Measurements from ENCODE around the gene UVRAG.

UVRAG gene

GRCh38 chr11:76172583-76172982 is 357.6 kb downstream of the UVRAG start:
- H3K4me1 Mint-ChIP-seq = peaks cover 33% of the 10 kb centered on the region
- peaks cover 47% of the 10 kb centered on the region for H3K27me3 Mint-ChIP-seq
- no peak overlapping the region for H3K4me3 Mint-ChIP-seq
- H3K9me3 Mint-ChIP-seq = peaks cover 3% of the 10 kb centered on the region
- no peak overlapping the region for H3K27ac Mint-ChIP-seq
- no peaks in the 10 kb centered on the region for H3K36me3 Mint-ChIP-seq
- ATAC-seq = no peak

- no peak for ATAC-seq
- no peaks in the 10 kb centered on the region for H3K36me3 Mint-ChIP-seq
- peaks cover 3% of the 10 kb centered on the region for H3K9me3 Mint-ChIP-seq
- H3K4me3 Mint-ChIP-seq = no peak overlapping the region
- peaks cover 39% of the 10 kb centered on the region for H3K27me3 Mint-ChIP-seq
- peaks cover 25% of the 10 kb centered on the region for H3K4me1 Mint-ChIP-seq
- peak overlapping the region; percentile 46 for H3K27ac Mint-ChIP-seq
These were observed 358.7 kb downstream of the UVRAG start for GRCh38 chr11:76173663-76174062.

GRCh38 chr11:76174330-76174729 is 359.3 kb downstream of the UVRAG start:
- Mint-ChIP-seq H3K27ac (no peak overlapping the region), H3K4me3 (no peak overlapping the region)
- no peak for ATAC-seq

GRCh38 chr11:76175783-76176182 is 360.8 kb downstream of the UVRAG start:
- H3K36me3 Mint-ChIP-seq = no peaks in the 10 kb centered on the region
- H3K4me3 Mint-ChIP-seq = peak overlapping the region; percentile 2
- H3K4me1 Mint-ChIP-seq = peaks cover 14% of the 10 kb centered on the region
- H3K9me3 Mint-ChIP-seq = peaks cover 3% of the 10 kb centered on the region
- peaks cover 35% of the 10 kb centered on the region for H3K27me3 Mint-ChIP-seq
- H3K27ac Mint-ChIP-seq = no peak overlapping the region
- ATAC-seq = no peak

More at GRCh38 chr11:76174330-76174729, 359.3 kb downstream of the UVRAG start:
- H3K4me1 Mint-ChIP-seq = peaks cover 19% of the 10 kb centered on the region
- H3K36me3 Mint-ChIP-seq = no peaks in the 10 kb centered on the region
- H3K9me3 Mint-ChIP-seq = peaks cover 3% of the 10 kb centered on the region
- H3K27me3 Mint-ChIP-seq = peaks cover 39% of the 10 kb centered on the region

- H3K36me3 Mint-ChIP-seq = no peaks in the 10 kb centered on the region
- no peak for ATAC-seq
- H3K27ac Mint-ChIP-seq = no peak overlapping the region
- H3K4me1 Mint-ChIP-seq = peaks cover 14% of the 10 kb centered on the region
- no peak overlapping the region for H3K4me3 Mint-ChIP-seq
- peaks cover 30% of the 10 kb centered on the region for H3K27me3 Mint-ChIP-seq
- peaks cover 3% of the 10 kb centered on the region for H3K9me3 Mint-ChIP-seq
These were observed 361.5 kb downstream of the UVRAG start for GRCh38 chr11:76176463-76176862.

- Mint-ChIP-seq H3K9me3 (peaks cover 3% of the 10 kb centered on the region), H3K27me3 (peaks cover 31% of the 10 kb centered on the region), H3K4me1 (peaks cover 14% of the 10 kb centered on the region), H3K4me3 (no peak overlapping the region), H3K27ac (no peak overlapping the region), H3K36me3 (no peaks in the 10 kb centered on the region)
- ATAC-seq = no peak
These were observed 362.3 kb downstream of the UVRAG start for GRCh38 chr11:76177250-76177686.

GRCh38 chr11:76179147-76179546 is 364.1 kb downstream of the UVRAG start:
- Mint-ChIP-seq H3K27me3 (peaks cover 20% of the 10 kb centered on the region), H3K4me3 (no peak overlapping the region), H3K4me1 (peaks cover 8% of the 10 kb centered on the region), H3K27ac (peak overlapping the region; percentile 33), H3K36me3 (no peaks in the 10 kb centered on the region), H3K9me3 (peaks cover 3% of the 10 kb centered on the region)
- no peak for ATAC-seq

- Mint-ChIP-seq H3K36me3 (no peaks in the 10 kb centered on the region), H3K4me1 (peaks cover 1% of the 10 kb centered on the region), H3K9me3 (no peaks in the 10 kb centered on the region), H3K4me3 (no peak overlapping the region), H3K27me3 (peaks cover 22% of the 10 kb centered on the region), H3K27ac (no peak overlapping the region)
- no peak for ATAC-seq
These were observed 366.4 kb downstream of the UVRAG start for GRCh38 chr11:76181371-76181770.

- H3K27me3 Mint-ChIP-seq = peaks cover 22% of the 10 kb centered on the region
- H3K27ac Mint-ChIP-seq = no peak overlapping the region
- ATAC-seq = no peak
- no peak overlapping the region for H3K4me3 Mint-ChIP-seq
- H3K36me3 Mint-ChIP-seq = no peaks in the 10 kb centered on the region
- H3K9me3 Mint-ChIP-seq = no peaks in the 10 kb centered on the region
- H3K4me1 Mint-ChIP-seq = no peaks in the 10 kb centered on the region
These were observed 369.6 kb downstream of the UVRAG start for GRCh38 chr11:76184551-76184993.

GRCh38 chr11:76185511-76185910 is 370.5 kb downstream of the UVRAG start:
- Mint-ChIP-seq H3K9me3 (no peaks in the 10 kb centered on the region), H3K36me3 (no peaks in the 10 kb centered on the region), H3K27me3 (peaks cover 22% of the 10 kb centered on the region), H3K4me1 (no peaks in the 10 kb centered on the region), H3K27ac (no peak overlapping the region), H3K4me3 (no peak overlapping the region)
- no peak for ATAC-seq

GRCh38 chr11:76185931-76186401 is 371.0 kb downstream of the UVRAG start:
- ATAC-seq = no peak
- no peaks in the 10 kb centered on the region for H3K4me1 Mint-ChIP-seq
- H3K4me3 Mint-ChIP-seq = no peak overlapping the region
- H3K27ac Mint-ChIP-seq = no peak overlapping the region
- H3K9me3 Mint-ChIP-seq = no peaks in the 10 kb centered on the region
- no peaks in the 10 kb centered on the region for H3K36me3 Mint-ChIP-seq
- H3K27me3 Mint-ChIP-seq = peaks cover 24% of the 10 kb centered on the region

GRCh38 chr11:76186776-76187279 is 371.8 kb downstream of the UVRAG start:
- ATAC-seq = no peak
- no peaks in the 10 kb centered on the region for H3K9me3 Mint-ChIP-seq
- no peaks in the 10 kb centered on the region for H3K36me3 Mint-ChIP-seq

GRCh38 chr11:76188873-76189272 is 373.9 kb downstream of the UVRAG start:
- Mint-ChIP-seq H3K27ac (no peak overlapping the region), H3K9me3 (no peaks in the 10 kb centered on the region), H3K36me3 (no peaks in the 10 kb centered on the region), H3K4me1 (no peaks in the 10 kb centered on the region), H3K27me3 (peaks cover 38% of the 10 kb centered on the region), H3K4me3 (no peak overlapping the region)
- ATAC-seq = no peak

More at GRCh38 chr11:76186776-76187279, 371.8 kb downstream of the UVRAG start:
- Mint-ChIP-seq H3K27ac (no peak overlapping the region), H3K27me3 (peaks cover 30% of the 10 kb centered on the region), H3K4me1 (no peaks in the 10 kb centered on the region), H3K4me3 (no peak overlapping the region)

GRCh38 chr11:76189682-76190081 is 374.7 kb downstream of the UVRAG start:
- ATAC-seq = no peak
- Mint-ChIP-seq H3K27me3 (peaks cover 38% of the 10 kb centered on the region), H3K4me3 (no peak overlapping the region), H3K4me1 (no peaks in the 10 kb centered on the region), H3K27ac (no peak overlapping the region), H3K36me3 (no peaks in the 10 kb centered on the region), H3K9me3 (no peaks in the 10 kb centered on the region)

GRCh38 chr11:76190376-76190775 is 375.4 kb downstream of the UVRAG start:
- Mint-ChIP-seq H3K27me3 (peaks cover 31% of the 10 kb centered on the region), H3K4me1 (no peaks in the 10 kb centered on the region), H3K36me3 (no peaks in the 10 kb centered on the region), H3K4me3 (no peak overlapping the region), H3K27ac (no peak overlapping the region), H3K9me3 (no peaks in the 10 kb centered on the region)
- ATAC-seq = no peak
